Fibroblast of skin of right biceps (primary cell): ENCODE data around the gene CLDN6.

ENCODE experiments used
- DNase-seq: peaks from one replicate; pipeline ENCODE4 v3.0.0-alpha.2; 2013

Gene CLDN6

DNA sequence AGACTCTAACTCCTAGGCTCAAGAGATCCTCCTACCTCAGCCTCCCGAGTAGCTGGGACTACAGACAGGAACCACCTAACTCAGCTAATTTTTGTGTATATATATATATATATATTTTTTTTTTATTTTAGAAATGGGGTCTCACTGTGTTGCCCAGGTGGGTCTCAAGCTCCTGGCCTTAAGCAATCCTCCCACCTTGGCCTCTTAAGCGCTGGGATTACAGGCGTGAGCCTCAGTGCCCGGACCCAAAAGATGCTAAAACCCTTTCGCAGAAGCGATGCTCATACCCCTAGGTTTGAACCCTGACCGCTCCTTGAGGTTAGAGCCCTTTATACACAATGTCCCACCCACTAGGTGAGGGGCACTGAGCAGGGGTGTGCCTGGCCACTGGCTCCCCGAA is 7.5 kb downstream of the CLDN6 start:
- no peak for DNase-seq

DNA sequence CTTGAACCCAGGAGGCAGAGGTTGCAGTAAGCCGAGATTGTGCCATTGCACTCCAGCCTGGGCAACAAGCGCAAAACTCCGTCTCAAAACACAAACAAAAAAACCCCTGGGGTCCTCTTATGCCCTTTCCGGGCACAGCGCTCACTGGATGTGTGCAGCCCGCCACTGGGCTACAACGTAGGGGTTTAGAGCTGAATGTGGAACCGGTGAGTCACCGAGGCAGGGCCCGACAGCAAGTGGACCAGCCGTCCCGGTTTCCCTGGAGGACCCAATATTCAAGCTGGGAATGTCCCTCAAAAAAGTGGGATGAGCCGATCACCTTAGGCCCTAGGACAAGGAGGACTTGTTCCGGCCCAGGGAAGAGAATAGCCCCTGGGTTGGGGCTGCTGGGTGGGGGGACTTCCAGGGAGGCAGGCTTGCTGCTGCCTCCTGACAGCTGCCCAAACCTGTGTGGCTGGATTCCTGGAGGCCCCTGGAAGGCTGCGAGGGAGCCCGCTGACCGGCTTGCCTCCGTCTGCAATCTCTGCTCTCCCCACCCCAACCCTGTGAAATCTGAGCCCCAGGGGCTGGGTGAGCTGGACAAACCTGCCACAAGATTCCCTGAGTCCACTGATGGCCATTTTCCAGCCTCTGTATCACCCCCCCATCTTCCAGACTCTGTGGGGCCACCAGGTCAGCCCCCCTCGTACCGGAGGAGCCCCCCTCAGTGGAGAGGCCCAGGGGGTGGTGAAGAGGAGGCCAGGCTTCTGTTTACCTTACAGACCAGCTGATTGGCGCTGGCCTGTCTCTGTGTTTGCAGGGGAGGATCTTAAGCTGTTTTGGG is 8.2 kb downstream of the CLDN6 start:
- DNase-seq, result no peak

DNA sequence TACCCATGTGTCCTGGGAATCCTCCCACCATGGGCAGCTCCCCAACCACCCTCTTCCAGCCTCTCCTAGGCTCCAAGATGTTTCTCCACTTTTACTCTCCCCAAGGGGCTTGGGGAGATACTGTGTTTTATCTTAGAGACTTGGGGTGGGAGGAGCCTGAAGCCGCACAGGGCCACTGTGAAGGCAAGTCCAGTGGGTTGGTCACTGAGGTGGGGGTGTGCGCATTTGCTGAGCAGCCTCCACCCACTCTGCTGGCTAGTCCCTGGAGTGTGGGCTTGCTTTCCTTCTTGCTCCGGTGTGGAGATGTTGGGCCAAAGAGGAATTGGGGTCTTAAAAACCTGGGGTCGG is 9.3 kb downstream of the CLDN6 start:
- no peak for DNase-seq

DNA sequence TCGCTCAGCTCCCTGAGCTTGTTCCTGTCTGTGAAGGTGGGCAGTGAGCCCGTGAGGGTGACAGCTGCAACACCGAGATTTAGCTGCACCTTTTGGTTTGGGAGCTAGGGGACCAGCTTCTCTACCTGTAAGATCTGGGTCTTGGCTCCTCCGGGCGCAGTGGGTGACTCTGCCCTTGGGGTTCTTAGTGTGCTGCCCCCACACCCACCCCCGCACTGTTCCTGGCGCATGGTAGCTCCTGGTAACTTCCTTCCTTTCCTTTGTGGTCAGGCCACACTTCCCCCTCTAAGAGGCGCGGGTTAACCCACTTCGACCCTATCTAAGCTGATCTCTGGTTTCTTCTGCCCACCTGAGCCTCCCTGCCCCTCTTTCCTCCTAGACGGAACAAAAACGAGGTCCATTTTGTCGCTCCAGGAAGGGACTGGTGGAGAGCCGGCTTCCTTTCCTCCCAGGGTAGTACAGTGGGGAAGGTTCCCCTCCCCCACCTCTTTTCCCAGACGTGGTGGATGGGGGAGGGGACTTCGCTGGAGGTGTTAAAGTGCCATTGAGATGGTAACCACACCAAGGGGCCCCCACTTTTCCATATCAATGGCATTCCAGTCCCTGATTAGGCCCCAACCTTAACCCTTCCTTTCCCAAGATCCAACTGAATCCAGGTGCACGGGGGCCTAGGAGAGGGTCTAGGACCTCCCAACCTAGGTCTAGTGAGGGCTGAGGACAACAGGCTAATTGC is 9.9 kb downstream of the CLDN6 start:
- no peak for DNase-seq

- no peak for DNase-seq
Observed at GRCh38 chr16:3007059-3007956, 10.7 kb downstream of the CLDN6 start.

GRCh38 chr16:3004781-3005284 is 13.2 kb downstream of the CLDN6 start:
- no peak for DNase-seq

DNA sequence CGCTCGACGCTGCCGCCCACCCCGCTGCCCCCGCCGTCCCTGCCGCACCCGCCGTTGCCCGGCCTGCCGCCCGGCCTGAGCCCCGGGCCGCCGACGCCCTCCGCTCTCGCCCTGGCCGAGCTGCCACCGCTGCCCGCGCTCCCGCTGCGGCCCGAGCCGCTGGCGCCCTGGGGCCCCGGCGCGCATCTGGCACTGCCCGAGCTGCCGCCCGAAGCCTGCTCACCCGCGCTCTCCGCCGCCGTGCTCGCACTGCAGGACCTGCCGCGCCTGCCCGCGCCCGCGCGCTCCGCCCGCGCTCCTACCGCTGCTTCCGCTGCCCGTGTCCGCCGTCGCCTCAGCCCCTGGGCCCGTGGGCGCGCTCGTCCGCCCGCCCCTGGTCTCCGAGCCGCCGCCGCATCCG is 13.7 kb downstream of the CLDN6 start:
- DNase-seq, result no peak

DNA sequence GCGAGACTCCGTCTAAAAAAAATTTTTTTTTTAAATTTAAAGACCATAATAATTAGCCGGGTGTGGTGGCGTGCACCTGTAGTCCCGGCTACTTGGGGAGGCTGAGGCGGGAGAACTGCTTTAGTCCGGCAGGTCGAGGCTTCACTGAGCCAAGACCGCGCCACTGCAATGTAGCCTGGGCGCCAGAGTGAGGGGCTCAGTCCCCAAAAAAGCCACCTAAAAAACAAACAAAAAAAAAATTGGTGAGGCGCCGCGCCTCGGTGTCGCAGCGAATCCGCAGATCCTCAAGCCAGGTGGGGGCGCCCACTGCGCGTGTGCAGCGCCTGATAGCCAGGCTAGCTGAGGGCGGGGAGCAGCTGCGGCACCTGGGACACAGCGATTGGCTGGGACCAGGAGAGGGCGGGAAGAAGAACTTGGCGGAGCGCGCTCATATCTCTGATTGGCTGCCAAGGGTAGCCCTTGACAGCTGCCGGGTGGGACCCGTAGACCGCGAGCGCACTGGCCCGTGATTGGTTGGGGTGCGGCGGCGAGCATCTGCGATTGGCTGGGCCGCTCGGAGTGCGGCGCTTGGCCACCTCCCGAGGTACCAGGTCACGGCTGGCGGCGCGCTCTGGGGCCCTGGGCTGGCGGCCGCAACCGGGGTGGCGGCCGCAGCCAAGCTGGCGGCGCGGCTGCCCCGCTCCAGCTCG is 14.3 kb downstream of the CLDN6 start:
- peak; percentile 98 for DNase-seq

DNA sequence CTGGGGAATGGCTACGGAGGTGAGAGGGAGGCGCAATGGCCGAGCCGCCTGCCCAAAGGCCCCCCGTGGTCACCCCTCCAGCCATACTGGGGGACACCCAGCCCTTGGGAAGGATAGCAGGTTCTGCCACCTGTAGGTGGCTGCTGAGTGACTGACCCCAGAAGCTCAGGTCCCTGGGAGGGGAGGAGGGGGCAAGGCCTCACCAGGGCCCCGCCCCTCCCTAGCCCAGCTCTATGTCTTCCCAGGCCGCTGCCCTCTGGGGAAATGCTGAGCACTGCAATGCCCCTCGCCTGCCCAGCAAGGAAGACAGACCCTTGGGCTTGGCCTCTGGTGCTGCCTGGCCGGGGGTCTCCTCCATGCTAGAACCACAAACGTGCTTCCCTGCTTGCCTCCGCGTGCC is 16.7 kb downstream of the CLDN6 start:
- no peak for DNase-seq

DNA sequence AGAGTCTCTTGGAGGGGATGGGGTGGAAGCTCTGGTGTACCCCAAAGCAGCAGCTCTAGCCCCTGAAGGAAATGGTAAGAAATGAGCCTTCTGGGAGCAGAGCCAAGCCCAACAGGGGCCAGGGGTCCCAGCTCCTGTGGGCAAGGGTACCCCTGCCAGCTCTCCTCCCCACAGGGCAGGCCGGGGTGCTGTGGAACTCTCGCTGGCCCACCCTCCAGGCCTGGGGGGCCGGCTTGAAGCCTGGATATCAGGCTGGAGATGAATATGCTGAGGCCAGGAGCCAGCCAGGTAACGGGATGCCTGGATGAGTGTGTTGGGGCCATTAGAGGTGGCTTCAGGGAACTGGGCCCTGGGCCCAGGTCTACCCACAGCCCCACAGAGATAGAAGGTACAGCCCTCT is 17.4 kb downstream of the CLDN6 start:
- no peak for DNase-seq

GRCh38 chr16:2999929-3000328 is 18.1 kb downstream of the CLDN6 start:
- DNase-seq, result no peak

DNA sequence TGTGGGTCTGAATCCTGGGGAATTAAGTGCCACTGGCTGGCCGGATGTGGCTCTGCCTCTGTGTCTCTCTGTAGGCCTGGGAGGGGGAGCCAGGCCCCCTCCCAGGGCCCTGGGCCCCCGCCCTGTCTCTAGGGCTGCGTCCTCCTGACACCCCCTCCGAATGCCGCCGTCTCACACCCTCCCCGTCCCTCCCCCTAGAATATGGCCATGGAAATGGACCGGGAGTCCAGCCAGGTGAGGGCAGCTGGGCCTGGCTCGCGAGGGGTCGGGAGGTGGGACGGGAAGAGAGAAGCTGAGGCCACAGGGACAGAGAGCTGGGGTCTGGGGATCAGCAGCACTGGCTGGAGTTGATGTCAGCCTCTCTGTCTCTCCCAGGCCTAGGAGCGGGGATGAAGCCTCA is 21.7 kb downstream of the CLDN6 start:
- DNase-seq, result no peak

DNA sequence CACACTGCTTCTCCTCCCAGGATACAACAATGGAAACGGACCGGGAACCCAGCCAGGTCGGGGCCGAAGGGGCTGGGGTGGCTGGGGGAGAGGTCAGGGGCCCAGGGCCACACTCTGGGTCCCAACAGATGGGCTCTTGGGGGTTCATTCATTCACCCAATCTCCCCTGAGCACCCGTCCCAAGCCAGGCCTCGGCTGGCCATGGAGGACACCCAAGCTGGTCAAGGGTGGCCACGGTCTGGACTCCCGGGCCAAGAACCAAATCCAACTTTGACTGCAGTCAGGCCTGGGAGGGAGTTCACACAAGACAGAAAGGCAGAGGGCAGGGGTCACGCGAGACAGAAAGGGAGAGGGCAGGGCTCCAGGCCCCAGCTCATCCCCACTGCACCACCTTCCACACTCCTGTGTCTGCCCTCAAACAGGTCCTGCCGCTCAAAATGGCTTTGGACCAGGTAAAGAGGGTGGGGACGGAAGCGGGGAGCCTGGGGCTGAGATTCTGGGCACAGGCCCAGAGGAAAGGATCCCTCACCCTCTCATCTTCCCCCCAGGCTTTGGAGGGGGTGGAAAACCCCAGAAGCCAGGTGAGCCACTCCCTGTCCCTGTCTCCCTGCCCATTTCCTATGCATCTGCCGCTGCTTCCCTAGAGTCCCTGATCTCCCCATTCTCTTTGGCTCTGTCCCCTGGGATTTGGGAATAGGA is 25.5 kb downstream of the CLDN6 start:
- no peak for DNase-seq

GRCh38 chr16:2991566-2992261 is 26.3 kb downstream of the CLDN6 start:
- no peak for DNase-seq

- no peak for DNase-seq
Observed at GRCh38 chr16:2990891-2991290, 27.1 kb downstream of the CLDN6 start.

GRCh38 chr16:2988590-2989099 is 29.3 kb downstream of the CLDN6 start:
- DNase-seq, result no peak

GRCh38 chr16:2987833-2988232 is 30.1 kb downstream of the CLDN6 start:
- peak; percentile 36 for DNase-seq

GRCh38 chr16:2987286-2987685 is 30.7 kb downstream of the CLDN6 start:
- DNase-seq, result no peak

GRCh38 chr16:2986623-2987188 is 31.3 kb downstream of the CLDN6 start:
- no peak for DNase-seq

DNA sequence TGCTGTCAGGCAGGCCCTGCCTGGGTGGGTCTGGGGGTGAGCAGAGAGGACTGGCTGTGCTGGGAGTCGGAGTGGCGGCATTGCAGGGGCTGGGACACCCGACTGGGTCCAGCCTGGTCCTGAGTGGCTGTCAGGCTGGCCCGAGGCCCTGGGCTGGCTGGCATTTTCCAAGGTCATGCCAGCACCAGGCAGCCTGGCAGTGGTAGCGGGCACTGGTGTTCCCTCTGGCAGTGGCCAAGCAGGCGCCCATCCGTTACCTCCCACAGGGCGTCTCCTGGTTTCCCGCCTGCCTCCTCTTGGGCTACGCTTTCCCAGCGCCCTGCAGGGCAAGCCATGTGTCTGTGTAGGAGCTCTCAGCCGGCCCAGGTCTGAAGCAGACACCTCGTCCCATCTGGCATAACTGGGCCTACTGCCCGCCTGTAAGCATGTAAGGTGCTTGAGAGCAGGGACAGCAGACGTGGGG is 32.1 kb downstream of the CLDN6 start:
- no peak for DNase-seq

DNA sequence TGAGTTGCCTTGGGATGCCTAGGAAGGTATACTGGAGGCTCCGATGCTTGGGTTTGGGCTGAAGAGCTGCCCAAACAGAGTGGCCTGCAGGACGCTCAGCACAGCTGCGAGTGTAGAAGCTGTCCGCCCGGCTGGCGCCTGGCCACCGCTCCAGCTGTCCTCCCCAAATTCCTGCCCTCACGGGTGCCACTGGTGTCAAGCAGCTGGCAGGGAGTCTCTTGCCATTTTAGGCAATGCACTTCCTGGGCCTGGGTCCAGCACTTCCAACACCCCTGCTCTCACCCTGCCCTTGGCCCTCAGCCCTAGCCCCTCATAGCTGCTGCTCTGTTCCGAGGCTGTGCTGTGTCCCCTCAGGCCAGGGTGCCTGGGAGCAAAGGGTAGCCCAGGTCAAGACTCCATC is 32.5 kb downstream of the CLDN6 start:
- no peak for DNase-seq
